Midbrain (tissue), 1 donor: ENCODE results near the gene CNST.
"Not testable (repeated sequence)": the region's sequence is repeated elsewhere in the genome, so short reads cannot be mapped to it uniquely, and the experiment has no call there.

Experiments used
- DNase-seq: peaks from one replicate; lab custom pipeline; 2025; lab: John Stamatoyannopoulos, UW

The CNST gene

GRCh38 chr1:246559310-246559709 is 6.9 kb upstream of the CNST start:
- no peak for DNase-seq

GRCh38 chr1:246560833-246561232 is 5.4 kb upstream of the CNST start:
- DNase-seq, result not testable (repeated sequence)

GRCh38 chr1:246564839-246565750 is 1.2 kb upstream of the CNST start:
- DNase-seq, result no peak

GRCh38 chr1:246565751-246566127 is 517 bp upstream of the CNST start:
- no peak for DNase-seq

GRCh38 chr1:246566813-246567645 is 773 bp downstream of the CNST start:
- peak; percentile 43 for DNase-seq

GRCh38 chr1:246567646-246568235 is 1.5 kb downstream of the CNST start:
- no peak for DNase-seq

- DNase-seq, result no peak
These were observed 3.3 kb downstream of the CNST start for GRCh38 chr1:246569248-246570238.

GRCh38 chr1:246571309-246571708 is 5.1 kb downstream of the CNST start:
- DNase-seq, result not testable (repeated sequence)

GRCh38 chr1:246571953-246572352 is 5.7 kb downstream of the CNST start:
- no peak for DNase-seq

- no peak for DNase-seq
These were observed 6.5 kb downstream of the CNST start for GRCh38 chr1:246572785-246573184.

- no peak for DNase-seq
These were observed 7.2 kb downstream of the CNST start for GRCh38 chr1:246573491-246573890.

- no peak for DNase-seq
These were observed 10.4 kb downstream of the CNST start for GRCh38 chr1:246576709-246577032.

GRCh38 chr1:246577082-246577719 is 10.9 kb downstream of the CNST start:
- no peak for DNase-seq

GRCh38 chr1:246577720-246578106 is 11.5 kb downstream of the CNST start:
- no peak for DNase-seq

- no peak for DNase-seq
These were observed 13.6 kb downstream of the CNST start for GRCh38 chr1:246579818-246580217.

- DNase-seq, result no peak
These were observed 14.5 kb downstream of the CNST start for GRCh38 chr1:246580497-246581370.

GRCh38 chr1:246582301-246583055 is 16.2 kb downstream of the CNST start:
- no peak for DNase-seq

GRCh38 chr1:246583056-246583440 is 16.8 kb downstream of the CNST start:
- no peak for DNase-seq

GRCh38 chr1:246583448-246584185 is 17.4 kb downstream of the CNST start:
- DNase-seq, result peak; percentile 16
